ENCODE measurements around the gene SLC25A38. TPM values are rescaled to one million over a fixed set of nuclear protein-coding genes. Genes with fewer than 3 reads are reported as not detected.
A peak's percentile ranks its signal among the peaks of the same experiment; 100 is the strongest.

SLC25A38 gene
- total RNA-seq, 2 experiments from 2014 or later, result 25.0 to 28.2 TPM

- Mint-ChIP-seq H3K9me3 (no peaks in the 10 kb centered on the region), H3K4me3 (no peak overlapping the region), H3K36me3 (ENCODE audit: low read depth) (no peaks in the 10 kb centered on the region), H3K27ac (no peak overlapping the region), H3K27me3 (no peaks in the 10 kb centered on the region), H3K4me1 (ENCODE audit: low read depth) (peaks cover 18% of the 10 kb centered on the region)
- POLR2A ChIA-PET, result no interaction called here
- no peak for TF ChIP-seq CTCF (IDR thresholded peaks at IDR 0.05)
- ATAC-seq, result no peak
- no peak for DNase-seq
- intact Hi-C loops (cut with micrococcal nuclease), result no loop called here
- CTCF ChIA-PET, result no interaction called here
Observed at GRCh38 chr3:39343076-39343717, 40.0 kb upstream of the SLC25A38 start.

GRCh38 chr3:39343760-39344159 is 39.4 kb upstream of the SLC25A38 start:
- ChIA-PET CTCF (interaction anchor here (1.1 to 4.8 kb wide), 2 partner anchors 51 to 55 kb away, joined by 3 to 18 read pairs; no protein-coding TSS in a partner anchor), POLR2A (no interaction called here)
- Mint-ChIP-seq H3K27me3 (no peaks in the 10 kb centered on the region), H3K36me3 (ENCODE audit: low read depth) (no peaks in the 10 kb centered on the region), H3K4me1 (ENCODE audit: low read depth) (peaks cover 18% of the 10 kb centered on the region), H3K9me3 (no peaks in the 10 kb centered on the region), H3K4me3 (no peak overlapping the region), H3K27ac (no peak overlapping the region)
- ATAC-seq, result no peak
- no peak for DNase-seq
- intact Hi-C loops (cut with micrococcal nuclease), result no loop called here
- TF ChIP-seq CTCF (IDR thresholded peaks at IDR 0.05), result no peak

GRCh38 chr3:39344746-39345344 is 38.3 kb upstream of the SLC25A38 start:
- ATAC-seq, result no peak
- Mint-ChIP-seq H3K27ac (no peak overlapping the region), H3K4me1 (ENCODE audit: low read depth) (peaks cover 18% of the 10 kb centered on the region), H3K27me3 (no peaks in the 10 kb centered on the region), H3K9me3 (no peaks in the 10 kb centered on the region), H3K4me3 (no peak overlapping the region), H3K36me3 (ENCODE audit: low read depth) (no peaks in the 10 kb centered on the region)
- no peak for TF ChIP-seq CTCF (IDR thresholded peaks at IDR 0.05)
- ChIA-PET CTCF (interaction anchor here (1.1 to 4.8 kb wide), 2 partner anchors 53 to 56 kb away, joined by 3 to 18 read pairs; no protein-coding TSS in a partner anchor), POLR2A (no interaction called here)
- intact Hi-C loops (cut with micrococcal nuclease), result no loop called here
- no peak for DNase-seq

GRCh38 chr3:39346785-39347585 is 36.2 kb upstream of the SLC25A38 start:
- ATAC-seq (peak; percentile 86), DNase-seq (no peak)
- H3K9me3 Mint-ChIP-seq, result no peaks in the 10 kb centered on the region
- H3K4me3 Mint-ChIP-seq, result no peak overlapping the region
- H3K27ac Mint-ChIP-seq, result peak overlapping the region; percentile 31
- ChIA-PET POLR2A (interaction anchor here (0.7 to 1.5 kb wide), 3 partner anchors 12 to 60 kb away, joined by 3 to 7 read pairs (median 3); partner anchors contain the start of gene RPSA), CTCF (interaction anchor here (0.5 to 4.8 kb wide), 8 partner anchors 11 to 317 kb away, joined by 3 to 18 read pairs (median 4); no protein-coding TSS in a partner anchor)
- intact Hi-C loops (cut with micrococcal nuclease), result no loop called here
- no peaks in the 10 kb centered on the region for H3K36me3 Mint-ChIP-seq (ENCODE audit: low read depth)
- no peaks in the 10 kb centered on the region for H3K27me3 Mint-ChIP-seq
- H3K4me1 Mint-ChIP-seq (ENCODE audit: low read depth), result peaks cover 26% of the 10 kb centered on the region
- TF ChIP-seq CTCF (IDR thresholded peaks at IDR 0.05), result no peak
